NCI-H146 treated with DMSO at 0.1 percent for 48 hours (cell line): Measurements from ENCODE around the gene PRX.
"Not testable (repeated sequence)": the region's sequence is repeated elsewhere in the genome, so short reads cannot be mapped to it uniquely, and the experiment has no call there.

ENCODE experiments used
- DNase-seq: peaks from one replicate; lab custom pipeline; 2025; ENCODE audit not compliant: unreplicated experiment; lab: John Stamatoyannopoulos, UW

Gene PRX

GRCh38 chr19:40390084-40390742 lies 23.0 kb downstream of the PRX start, which contains the start of gene HIPK4:
HIPK4 (minus strand) TSS chr19:40390181; CDS start chr19:40389902, 279 bp downstream.
- no peak for DNase-seq

DNA sequence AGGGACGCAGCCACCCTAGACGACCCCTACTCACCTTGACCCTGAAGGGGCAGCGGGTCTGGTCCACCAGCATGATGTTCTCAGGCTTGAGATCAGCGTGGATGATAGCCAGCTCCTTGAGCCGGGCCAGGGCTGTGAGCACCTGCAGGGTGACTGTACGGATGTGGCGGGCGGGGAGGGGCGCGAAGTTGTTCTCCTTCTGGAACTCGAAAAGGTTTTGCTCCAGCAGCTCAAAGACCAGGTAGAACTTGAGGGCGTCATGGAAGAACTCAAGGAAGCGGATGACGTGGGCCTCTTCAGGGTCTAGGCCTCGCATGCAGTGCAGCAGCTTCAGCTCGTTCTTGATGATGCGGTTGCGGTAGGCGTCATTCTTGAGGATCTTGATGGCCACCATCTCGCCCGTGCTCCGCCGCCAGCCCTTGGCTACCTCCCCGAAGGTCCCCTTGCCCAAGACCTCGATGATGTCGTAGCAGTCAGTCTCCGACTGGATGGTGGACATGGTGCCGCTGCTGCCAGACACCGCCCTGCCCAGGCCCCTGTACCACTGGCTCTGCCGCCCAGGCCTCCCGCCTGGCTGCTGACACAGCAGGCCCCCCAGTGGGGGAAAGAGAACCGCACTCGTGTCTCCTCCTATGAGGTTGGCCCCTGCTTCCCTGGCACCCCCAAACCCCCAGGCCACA lies 23.6 kb downstream of the PRX start:
- DNase-seq = no peak

- no peak for DNase-seq
Measured at GRCh38 chr19:40388481-40388880, 24.7 kb downstream of the PRX start.

DNA sequence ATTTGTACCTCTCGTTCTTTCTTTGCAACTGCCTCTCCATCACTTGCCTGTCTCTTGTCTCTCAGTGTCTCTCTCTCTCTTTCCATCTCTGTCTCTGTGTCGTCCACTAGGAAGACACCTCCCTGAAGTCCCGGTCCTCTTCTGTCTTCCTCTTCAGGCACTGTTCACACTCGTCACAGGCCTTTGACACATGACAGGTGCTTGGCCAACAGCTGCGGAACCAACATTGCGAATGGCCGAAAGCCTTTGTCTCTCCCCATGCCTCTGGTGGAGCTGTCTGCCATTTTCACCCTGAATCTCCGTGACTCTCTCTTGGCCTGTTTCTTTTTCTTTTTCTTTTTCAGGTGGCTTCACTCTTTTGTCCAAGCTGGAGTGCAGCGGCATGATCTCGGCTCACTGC lies 26.0 kb downstream of the PRX start:
- no peak for DNase-seq

- peak; percentile 24 for DNase-seq
Measured at GRCh38 chr19:40383668-40384248, 29.4 kb downstream of the PRX start.

DNA sequence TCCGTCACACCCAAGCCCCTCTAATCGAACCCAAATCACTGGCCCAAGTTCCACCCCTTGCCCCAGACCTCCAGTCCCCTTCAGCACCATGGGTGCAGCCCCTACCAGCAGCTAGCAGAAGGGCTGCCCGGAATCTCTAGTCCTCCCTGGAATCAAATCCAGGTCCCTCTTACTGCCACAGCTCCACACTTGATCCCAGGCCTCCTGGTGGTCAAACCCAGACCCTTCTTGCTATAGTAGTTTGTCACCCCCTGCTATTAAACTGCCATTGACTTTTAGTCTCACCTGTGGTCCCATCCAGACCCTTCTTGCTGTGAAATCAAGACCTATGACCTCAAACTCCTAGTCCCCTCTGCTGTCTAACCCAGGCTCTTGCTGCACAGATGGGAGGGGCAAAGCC lies 31.9 kb downstream of the PRX start:
- DNase-seq = no peak

DNA sequence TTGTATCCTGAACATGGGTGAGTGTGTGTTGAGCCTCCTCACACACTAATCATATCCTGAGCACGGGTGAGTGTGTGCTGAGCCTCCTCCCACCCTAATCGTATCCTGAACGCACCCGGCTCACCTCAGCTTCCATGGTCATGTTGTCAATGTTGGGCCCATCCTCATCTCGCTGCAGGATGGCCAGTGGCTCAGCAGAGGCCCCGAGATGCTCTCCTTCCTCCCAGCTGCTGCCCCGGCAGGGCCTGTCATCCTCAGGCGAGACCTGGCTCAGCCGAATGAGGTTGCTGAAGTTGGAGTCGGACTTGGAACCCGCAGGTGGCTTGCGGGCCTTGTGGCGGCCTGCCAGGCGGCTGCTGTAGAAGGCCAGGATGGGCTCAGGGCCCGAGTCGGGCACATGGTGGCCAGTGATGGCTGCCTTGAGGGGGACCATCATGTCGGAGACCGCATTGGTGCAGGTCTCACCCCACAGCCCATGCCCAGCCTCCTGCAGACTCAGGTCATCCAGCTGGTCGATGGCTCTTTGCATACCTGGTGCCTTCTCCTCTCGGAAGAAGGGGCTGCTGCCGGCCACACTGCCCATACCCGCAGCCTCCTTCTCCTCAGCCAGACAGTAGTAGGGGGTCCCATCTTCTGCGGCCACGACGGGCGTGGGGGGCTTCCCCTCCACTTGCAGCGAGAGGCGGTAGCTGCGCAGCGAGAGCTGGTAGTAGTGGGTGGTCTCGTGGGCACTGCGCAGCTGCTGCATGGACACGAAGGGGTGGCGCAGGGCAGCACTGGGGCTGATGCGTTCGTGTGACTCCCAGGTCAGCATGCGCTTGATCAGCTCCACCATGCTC lies 32.8 kb downstream of the PRX start:
- DNase-seq = no peak

DNA sequence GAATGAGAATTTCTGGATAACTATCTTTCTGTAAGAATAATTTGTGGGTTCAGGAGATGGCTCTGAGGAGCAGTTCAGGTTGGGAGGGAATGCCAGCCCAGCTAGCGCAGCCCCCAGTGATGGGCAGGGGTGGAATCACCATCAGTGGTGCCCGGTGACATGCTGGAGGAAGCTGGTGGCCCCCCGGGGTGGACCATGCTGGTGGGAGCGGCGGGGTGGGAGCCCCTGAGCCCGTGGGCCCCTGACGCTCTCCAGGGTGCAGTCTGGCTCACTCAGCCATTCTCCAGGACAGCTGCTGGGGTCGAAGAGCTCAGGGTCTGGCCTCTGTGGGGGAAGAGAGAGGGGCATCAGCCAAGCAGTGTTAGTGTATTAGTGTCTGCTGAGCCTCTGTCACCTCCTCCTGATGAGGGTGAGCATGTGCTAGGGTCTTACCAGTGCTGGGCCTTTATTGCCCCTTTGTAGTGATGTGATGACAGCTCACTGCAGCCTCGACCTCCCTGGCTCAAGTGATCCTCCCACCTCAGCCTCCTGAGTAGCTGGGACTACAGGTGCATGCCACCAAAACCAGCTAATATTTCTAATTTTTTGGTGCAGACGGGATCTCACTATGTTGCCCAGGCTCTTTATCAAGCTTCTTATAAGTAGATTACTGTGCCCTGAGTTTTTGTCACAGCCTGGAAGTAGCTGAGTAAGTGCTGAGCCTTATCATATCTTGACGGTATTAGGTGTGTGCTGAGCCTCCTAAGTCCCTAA lies 33.6 kb downstream of the PRX start:
- DNase-seq = no peak

- no peak for DNase-seq
Measured at GRCh38 chr19:40378509-40378908, 34.7 kb downstream of the PRX start.

DNA sequence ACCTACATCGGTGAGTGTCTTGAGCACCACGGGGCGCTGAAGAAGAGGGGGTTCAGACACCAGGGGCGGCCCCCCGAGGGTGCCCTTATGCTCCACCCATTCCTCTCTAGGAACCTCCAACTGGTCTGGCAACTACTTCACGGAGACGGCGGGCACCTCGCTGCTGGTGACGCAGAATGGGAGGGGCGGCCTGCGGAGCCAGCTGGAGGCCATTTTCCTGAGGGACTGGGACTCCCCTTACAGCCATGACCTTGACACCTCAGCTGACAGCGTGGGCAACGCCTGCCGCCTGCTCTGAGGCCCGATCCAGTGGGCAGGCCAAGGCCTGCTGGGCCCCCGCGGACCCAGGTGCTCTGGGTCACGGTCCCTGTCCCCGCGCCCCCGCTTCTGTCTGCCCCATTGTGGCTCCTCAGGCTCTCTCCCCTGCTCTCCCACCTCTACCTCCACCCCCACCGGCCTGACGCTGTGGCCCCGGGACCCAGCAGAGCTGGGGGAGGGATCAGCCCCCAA lies 35.2 kb downstream of the PRX start:
- no peak for DNase-seq

DNA sequence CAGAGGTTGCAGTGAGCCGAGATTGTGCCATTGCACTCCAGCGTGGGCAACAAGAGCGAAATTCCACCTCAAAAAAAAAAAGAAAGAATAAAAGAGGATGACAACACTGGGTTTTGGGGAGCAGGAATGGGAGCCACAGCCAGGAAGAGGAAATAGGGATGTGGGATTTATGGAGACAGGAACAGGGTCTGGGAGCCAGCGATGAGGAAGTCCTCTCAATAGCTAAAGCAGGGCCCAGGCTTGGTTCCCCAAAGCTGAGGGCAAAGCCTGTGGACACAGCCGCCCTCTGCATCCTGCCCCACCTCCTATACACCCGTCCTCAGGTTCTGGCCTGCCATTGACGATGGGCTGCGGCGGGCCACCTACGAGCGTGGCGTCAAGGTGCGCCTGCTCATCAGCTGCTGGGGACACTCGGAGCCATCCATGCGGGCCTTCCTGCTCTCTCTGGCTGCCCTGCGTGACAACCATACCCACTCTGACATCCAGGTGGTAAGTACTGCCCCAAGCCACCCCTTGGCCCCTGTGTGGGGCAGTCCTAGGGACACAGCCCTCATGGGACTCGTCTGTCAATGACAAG lies 36.8 kb downstream of the PRX start:
- DNase-seq = no peak

DNA sequence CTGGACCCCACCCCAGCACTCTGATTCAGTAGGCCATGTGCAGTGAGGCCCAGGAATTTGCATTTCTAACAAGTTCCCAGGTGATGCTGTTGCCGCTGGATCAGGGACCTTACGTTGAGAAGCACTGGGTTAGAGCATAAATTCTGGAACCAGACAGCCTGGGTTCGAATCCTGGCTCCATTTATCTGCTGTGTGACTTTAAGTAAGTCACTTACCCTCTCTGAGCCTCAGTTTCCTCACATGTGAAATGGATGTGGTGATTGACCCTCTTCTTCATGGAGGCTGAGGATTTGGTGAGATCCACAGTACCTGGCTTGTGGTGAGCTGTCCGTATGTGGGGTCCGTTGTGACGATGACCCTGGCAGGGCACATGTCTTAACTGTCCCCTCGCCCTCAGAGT lies 39.1 kb downstream of the PRX start:
- no peak for DNase-seq

DNA sequence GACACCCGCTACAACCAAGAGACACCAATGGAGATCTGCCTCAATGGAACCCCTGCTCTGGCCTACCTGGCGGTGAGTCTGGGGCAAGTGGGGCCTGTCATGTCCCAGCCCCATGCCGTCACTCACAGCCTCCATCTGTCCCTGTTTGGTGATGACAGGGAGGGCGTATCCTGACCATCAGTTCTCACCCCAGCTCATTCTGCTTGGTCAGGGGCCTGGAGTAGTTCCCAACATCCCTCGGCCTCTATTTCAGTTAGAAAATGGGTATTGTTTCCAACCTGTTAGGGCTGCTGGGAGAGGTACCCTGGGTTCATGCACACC lies 41.4 kb downstream of the PRX start:
- DNase-seq = no peak

DNA sequence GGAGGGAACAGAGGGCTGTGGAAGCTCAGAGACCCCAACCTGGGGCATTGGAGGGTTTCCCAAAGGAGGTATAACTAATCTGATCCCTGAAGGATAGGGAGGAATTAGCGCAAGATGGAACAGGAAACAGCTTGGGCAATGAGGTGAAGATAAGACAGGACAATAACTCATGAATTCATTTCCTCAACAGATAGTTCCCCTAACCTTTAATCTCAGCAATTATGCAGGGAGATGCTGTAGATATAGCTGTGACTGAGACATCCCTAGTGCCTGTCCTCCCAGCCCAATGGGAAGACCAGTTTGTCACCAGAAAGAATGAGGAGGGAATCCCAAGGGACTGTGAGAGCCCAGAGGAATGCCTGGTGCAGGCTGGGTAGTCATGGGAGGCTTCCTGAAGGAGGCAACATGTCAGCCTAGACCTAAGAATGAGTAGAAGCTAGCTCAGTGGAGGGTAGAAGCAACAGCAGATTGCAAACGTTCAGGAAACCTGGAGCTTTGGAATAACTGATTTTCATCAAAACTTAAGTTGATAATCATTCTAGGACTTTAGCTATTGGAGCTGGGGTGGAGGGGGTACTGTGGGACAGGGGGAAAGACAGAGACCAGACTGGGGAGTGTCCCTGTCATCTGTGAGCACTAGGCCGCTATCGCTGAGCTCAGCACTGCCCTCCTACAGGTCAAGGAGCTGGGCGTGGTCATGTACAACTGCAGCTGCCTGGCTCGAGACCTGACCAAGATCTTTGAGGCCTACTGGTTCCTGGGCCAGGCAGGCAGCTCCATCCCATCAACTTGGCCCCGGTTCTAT lies 42.0 kb downstream of the PRX start:
- DNase-seq = no peak

DNA sequence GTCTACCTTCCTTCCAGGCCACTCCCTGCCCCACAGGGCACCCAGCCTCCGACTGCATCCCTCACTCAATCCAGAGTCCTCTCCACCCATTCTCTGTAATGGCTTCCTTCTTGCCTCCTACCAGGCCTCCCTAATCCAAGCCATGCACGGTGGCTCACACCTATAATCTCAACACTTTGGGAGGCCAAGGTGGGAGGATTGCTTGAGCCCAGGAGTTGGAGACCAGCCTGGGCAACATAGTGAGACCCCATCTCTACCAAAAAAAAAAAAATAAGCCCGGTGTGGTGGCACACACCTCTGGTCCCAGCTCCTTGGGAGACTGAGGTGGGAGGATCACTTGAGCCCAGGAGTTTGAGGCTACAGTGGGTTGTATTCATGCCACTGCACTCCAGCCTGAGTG lies 42.9 kb downstream of the PRX start:
- not testable (repeated sequence) for DNase-seq

GRCh38 chr19:40369797-40370196 lies 43.4 kb downstream of the PRX start:
- no peak for DNase-seq

DNA sequence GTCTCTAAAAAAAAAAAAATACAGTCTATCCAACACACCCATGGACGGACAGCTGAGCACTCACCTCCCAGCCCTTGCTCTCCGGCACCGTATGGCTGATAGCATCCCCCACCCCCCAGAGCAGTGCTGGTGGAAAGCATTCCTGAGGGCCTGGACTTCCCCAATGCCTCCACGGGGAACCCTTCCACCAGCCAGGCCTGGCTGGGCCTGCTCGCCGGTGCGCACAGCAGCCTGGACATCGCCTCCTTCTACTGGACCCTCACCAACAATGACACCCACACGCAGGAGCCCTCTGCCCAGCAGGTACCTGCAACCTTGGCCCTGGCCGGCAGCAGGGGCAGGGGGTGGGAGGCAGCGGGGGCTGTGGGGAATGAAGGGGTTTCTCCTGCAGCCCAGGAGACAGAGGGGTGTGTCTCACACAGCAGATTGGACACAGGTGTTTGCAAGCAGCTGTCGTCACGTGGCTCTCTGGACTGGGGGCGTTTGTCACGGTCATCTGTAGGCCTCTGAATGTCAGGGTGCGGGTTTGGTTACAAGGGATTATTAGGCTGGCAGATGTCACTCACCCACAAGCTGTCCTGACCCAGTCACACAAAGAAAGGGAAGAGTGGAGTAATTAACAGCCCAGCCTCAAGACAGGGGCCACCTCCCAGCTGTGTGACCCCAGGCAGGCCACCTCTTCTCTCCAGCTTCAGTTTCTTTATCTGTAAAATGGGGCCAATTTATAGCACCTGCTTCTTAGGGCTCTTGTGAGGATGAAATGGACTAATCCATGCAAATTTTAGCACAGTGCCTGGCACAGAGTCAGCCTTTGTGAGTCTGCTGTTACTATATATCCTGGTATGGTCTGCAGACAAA lies 45.4 kb downstream of the PRX start:
- no peak for DNase-seq

- DNase-seq = no peak
Measured at GRCh38 chr19:40366697-40367561, 46.2 kb downstream of the PRX start.
